ENCODE measurements around the gene SLC45A1.

Gene SLC45A1

DNA sequence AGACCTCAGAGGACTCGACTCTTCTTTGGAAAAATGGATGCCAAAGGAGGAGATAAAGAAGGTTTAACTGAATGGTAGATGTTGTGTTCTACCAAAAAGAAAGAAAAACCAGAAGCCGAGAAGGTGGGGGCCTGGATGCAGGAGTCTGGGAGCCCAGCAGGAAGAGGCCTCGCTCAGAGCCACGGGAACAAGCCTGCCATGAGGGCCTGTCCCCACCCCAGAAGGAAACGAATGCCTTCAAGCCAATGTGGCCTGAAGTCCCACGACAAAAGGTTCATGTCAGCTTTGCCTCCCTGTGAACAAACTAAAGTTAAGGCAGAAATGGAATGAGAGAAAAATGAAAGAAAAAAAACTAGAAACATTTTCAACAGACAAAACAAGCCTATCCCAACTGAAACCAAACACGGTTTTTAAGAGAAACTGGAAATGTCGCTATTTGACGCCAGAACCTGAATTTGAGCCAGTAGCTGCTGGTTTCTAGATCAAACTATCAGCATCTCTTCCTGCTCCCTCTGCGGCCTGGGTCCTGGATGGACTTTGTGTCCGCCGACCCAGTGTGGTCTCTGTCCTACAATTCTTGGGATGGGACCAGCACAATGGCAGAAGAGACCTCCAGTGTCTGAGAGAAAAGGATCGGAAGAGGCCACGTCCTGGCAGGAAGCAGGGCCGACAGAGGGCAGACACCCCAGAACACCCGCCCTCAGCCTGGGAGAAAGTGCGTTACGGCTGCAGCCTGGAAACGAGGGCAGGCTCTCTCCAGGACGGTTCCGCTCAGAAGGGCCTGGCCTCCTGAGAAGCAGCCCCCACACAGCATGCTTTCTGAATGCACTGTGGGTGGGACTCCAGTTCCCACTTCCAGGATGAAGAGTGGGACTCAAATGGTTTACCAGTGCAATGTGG lies 35.2 kb downstream of the SLC45A1 start:
- DNase-seq (ENCODE audit: low spot score): no peak

DNA sequence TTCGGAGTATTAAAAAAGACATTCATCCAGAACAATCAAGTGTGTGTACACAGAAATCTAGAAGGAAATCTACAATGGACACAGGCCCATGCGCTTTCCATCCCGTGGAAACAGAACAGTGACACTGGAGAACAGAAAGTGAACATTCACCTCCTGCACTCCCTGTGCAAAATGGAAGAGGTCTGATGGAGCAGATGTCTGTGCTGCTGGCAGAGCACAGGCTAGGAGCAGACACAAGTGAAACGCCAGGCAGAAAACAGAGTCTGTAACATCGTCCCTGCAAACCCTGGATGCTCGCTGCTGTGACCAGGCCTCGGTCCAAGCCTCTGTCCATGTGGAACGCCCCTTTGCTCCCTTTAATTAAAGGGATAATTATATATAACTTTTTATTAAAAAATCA lies 36.1 kb downstream of the SLC45A1 start:
- no peak for DNase-seq (ENCODE audit: low spot score)

DNA sequence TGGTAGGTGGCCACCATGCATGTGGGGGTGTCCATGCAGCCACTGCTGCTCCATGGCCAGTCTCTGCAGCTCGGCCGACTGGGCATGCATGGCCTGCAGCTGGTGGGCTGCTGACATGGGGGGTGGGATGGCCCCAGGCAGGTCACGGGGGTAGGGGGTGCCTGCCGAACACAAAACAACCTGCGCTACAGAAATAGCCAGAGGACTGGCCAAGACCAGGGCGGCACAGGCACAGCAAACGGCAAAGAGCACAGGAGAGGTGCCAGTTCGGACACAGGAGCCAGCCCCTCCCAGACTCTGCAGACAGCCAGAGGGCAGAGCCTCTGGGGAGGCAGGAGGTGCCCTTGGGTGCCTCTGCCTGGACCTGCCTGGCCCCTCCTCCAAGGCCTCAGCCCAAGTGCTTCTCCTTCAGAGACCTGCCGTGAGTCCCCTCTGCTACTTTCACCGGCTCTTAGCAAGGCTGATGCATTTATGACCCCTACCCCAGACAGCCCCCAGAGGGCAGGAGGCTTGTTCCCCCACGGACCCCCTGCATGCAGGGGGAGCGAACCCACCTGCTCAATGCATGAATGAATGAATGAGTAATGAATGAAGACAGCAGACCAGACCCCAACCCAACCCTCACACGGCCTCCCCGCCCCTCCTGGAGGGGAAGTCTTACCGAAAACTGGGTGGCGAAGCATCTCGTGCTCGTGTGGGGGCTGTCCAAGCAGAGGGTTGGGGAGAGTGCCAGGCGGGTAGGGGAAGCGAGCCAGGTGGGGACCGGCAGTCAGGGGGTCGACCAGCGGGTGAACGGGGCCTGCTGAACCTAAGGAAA lies 37.7 kb downstream of the SLC45A1 start:
- DNase-seq (ENCODE audit: low spot score): no peak

DNA sequence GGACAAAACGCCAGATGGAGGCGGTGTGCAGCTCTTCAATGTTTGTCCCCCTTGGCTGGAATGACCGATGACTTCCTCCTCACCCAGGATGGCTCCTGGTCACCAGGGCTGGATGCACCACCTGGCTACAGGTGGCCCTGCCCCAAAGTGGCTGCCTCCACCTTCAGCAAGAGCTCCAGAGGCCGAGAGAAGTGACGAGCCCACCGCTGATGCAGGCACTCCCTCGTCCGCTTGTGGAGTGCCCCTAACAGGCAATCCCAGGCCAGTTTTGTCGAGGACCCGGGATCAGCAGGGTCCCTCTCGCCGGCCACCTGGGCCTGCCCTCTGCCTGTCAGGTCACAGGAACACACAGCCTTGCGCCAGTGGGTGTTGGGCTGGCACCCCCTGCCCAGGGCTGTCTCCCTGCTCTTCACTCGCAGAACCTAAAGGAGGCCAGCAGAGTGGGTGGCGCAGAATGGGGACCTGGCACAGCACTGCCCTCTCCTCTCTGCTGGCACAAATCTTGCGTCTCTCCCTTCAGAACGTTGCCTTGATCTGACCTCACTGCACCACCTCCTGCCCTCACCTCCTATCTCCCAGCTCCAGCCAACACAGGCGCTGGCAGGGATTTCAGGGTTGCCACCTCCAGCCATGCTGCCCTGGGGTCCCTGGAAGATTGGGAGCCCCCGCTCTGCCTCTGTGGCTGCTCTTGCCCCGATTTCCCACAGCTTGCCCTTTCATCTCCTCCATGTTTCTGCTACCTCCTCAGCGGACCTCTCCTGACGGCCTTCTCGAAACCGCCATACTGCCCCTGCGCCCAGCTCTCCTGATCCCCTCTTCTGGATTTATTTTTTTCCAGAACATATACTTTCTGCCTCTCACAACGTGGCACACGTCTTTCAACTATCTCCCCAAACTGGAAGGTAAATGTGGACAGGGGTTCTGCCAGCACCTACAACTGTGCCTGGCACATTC lies 38.6 kb downstream of the SLC45A1 start:
- no peak for DNase-seq (ENCODE audit: low spot score)

DNA sequence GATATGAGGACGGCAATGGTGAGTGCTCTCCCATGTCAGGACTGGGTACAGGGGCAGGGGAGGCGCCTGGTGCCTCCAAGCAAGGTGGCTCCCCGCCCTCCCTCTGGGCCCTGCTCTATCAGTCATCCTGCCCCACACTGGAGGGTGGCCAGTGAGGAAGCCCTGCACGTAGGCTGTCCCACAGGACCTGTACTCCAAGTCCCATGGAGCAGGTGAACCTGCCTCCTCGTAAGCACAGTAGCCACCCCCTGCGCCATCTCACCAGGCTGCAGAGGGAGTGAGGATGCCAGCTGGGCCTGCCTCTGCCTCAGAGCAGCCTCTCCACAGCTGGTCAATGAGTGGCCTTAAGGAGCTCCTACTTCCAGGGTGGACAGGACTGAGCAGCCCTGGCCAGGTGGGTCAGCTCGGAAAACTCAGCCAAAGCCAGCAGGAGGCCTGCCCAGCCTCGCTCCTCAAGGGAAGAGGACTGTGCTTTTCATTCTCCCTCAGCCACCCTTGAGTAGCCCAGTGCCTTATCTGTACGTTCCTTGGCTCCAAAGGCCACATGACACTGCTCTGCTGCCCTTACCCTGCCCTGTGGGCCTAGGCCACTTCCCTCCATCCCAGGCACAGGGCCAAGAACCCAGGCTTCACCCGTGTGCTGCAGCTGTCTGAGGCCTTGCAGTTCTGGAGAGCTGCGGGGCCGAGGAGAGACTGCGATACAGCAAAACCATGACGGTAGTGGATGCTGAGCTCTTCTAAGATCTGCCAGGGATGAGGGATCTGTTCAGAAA lies 39.6 kb downstream of the SLC45A1 start:
- no peak for DNase-seq (ENCODE audit: low spot score)

DNA sequence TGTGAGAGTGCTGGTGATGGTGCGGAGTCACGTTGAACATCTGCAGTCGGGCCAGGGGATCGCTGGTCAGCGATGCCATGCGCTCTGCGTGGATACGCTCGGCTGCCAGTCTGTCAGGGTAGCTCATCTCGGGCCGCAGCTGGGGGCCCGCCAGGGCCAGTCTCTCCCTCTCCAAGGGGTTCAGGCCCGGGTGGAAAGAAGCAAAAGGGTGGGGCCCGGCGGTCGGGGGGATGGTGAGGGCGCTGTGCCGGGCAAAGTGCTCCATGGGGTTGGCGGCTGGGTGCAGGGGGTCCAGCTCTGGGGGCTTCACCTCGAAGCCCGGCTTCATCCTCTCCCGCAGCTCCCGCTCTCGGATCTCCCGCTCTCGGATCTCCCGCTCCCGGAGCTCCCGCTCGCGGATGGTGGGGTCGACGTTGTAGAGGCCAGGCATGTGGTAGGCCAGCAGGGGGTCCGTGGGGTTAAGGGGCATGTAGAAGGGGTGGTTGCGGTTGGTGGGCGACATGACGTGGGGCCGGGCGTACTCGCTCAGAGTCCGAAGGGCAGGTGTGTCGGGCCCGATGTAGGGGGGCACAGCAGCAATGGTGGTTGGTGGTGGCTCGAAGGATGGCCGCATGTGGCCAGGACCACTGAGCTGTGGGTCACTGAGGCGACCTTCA lies 40.5 kb downstream of the SLC45A1 start:
- no peak for DNase-seq (ENCODE audit: low spot score)

DNA sequence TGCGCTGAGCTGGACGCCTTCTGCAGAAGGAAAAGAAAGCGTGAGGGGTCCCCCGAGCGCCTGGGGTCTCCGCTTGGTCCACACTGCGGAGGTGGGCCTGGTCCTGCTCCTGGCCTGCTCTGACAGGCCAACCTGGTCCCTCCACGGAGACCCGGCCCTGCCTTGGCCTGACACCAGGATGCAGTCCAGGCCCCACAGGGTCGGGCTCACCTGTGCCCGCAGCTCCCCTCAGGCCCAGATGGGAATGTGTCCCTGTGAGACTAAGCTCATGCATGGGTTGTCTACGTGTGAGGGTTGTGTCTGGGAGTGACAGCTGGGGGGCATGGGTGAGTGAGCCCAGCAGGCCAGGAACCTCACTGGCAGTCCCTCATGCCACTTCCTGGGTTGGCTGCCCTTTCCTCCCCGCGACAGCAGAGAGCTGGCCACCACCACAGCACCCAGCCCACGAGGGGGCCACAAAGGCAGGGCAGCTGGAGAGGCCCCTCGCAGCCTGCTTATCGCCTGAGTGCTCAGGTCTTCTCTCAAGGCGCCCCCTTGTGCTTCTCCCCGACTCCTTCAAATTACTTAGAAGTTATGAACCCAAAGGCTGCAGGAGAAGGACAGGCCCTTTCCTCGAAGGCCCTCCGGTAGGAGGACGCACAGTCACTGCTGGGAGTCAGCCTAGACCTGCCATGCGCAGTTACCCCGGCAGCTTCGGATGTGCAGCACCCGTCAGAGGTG lies 41.1 kb downstream of the SLC45A1 start:
- no peak for DNase-seq (ENCODE audit: low spot score)

DNA sequence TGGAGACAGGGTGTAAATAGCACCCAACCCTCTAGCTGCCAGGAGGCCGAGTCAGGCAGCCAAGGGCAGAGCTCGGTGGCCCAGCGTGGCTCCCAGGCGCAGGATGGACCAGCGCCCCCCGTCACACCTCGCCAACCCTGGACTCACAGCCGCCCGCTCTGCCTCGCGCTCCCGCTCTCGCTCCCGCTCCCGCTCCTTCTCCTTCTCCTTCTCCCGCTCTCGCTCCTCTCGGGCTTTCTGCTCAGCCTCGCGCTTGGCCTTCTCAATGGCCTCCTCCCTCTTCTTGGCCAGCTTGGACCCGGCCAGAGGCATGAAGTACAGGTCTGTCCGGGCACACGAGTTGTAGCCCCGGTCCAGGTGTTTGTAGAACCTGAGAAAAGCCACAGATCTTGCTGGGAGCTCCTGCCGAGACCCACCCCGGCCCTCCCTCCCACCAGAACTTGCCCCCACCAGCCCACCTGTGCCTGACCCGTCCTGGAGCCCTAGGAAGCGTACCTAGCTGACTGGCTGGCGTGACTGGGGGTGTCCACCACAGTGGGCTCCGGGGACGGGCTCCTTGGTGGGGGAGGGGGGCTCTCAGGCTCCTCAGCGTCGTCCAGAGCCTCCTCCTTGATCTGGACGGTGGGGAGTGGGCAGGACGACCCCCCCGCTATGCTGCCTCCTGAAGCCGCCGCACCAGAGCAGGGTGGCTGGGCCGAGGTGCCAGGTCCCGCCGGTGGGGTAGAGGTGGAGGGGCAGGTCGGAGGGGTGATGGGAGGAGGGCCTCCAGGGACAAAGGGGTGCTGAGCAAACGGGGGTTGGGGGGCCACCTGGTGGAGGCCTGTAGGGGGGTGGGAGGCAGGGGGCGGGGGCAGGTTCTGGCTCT lies 41.9 kb downstream of the SLC45A1 start:
- no peak for DNase-seq (ENCODE audit: low spot score)

DNA sequence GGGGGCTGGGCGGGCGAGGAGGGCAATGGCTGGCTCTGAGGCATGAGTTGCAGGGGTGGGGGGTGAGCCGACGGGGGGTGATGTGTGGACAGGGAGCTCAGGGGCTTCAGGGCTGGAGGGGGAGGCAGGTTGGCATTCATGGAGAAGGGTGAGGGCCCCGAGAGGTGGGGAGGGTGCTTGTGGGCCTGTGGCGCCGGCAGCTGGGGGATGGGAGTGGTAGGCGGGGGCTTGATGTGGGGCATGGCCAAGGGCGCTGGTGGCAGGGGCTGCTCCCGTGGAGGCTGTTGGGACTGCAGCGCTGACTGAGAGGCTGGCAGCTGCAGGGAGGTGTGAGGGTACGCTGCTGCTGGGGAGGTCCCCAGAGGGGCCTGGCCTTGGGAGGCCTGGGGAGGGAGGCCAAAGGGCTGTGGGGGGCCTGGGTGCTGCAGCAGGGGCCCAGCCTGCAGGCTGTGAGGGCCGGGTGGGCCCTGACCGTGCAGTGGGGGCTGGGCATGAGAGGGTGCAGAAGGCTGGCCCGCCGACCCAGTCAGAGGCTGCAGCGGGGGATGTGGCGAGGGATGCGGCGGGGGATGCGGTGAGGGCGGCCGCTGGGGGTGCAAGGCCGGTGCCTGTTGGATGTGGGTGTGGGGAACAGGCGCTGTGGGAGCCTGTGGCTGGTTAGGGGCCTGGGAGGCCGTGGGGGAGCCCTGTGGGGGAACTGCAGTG lies 42.7 kb downstream of the SLC45A1 start:
- no peak for DNase-seq (ENCODE audit: low spot score)

DNA sequence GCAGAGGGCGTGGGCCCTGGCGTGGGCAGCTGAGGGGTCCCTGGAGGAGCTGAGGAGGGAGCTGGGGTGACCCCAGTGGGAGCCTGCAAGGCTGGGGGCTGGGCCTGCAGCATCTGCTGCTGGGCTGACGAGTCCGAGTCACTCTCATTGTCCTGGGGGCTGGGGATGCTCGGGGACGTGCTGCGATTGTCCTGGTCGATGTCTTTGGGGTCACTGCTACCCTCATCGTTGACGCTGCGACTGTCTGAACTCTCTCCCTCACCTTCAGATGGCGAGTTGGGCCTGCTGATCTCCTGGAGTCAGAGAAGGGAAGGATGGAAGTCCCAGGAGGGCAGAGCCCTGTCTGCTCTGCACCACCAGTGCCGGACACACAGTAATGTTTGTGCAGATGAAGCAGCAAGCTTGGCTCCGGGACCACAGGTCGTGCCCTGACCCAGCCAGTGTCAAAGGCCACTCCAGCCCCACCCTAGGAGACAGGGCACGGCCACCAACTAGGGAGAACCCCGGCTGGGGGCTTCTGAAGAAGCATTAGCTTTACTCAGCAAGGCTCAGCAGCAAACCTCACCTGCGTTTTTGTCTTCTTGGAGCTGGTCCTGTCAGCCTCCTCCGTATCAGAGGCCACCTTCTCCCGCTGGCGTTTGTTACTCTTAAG lies 43.4 kb downstream of the SLC45A1 start:
- DNase-seq (ENCODE audit: low spot score): no peak

DNA sequence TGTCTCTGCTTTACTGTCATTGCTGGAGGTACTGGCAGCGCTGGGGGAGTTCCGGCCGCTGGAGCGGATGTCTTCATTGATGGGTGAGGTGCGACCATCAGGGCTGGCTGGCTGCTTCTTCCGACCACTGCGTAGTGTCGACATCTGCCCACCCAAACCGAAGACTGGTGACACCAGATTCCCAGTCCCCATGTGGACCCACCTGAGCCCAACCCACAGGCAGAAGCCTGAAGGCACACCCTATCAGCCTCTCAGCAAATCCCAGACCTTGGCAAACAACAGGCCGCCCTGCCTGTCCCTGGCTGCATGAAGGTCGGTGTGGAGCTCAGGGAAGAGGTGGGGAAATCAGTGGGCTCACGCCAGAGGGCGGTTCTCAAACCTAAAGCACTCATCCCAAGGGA lies 44.8 kb downstream of the SLC45A1 start:
- no peak for DNase-seq (ENCODE audit: low spot score)

DNA sequence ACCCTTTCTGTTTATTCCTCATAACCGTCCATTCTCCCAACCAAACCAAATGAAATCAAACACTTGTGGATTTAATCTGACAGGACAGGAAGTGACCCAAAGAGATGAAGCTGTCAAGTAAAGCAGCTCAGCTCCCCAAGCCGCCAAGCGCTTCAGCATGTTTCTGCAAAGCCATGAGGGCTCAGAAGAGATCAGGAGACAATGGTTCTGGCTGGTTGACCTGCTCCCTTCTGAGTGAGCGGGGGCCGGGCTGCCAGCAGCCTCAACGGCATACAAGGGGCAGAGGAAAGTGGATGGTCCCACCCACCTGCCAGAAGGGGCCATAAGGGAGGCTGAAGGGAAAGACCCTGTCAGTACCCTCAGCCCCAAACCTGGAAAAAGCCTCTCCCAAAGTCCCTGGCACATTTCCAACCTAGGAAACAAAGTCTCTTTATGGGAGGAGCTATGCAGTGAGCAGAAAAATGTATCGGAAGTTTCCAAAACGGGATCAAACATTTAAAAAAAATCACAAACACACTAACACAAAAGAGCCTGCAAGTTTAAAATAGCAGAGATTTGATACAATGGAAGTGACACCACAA lies 45.4 kb downstream of the SLC45A1 start:
- no peak for DNase-seq (ENCODE audit: low spot score)

DNA sequence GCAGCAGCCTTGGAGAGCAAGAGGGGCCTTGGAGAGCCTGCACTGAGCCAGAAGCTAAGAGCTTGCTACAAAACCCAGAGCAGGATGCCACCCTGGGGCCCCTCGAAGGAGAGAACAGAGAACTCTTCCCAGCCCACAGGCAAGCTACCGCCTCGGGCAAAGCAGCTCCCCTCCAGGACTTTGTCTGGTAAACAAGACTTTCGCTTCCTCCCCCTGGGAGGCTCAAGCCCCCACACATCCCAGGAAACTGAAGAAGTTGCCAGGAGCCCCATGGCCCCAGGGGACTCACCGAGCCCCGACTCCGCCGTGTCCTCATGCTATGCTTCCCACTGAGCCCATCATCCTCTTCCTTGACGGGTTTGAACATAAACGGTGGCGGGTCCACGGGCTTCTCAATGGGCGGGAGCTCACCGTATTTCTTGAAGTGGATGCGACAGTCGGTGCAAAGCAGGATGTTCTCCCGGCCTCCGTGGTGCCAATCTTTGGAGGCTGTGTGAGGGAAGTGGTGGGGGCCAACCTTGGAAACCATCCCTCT lies 45.9 kb downstream of the SLC45A1 start:
- no peak for DNase-seq (ENCODE audit: low spot score)

DNA sequence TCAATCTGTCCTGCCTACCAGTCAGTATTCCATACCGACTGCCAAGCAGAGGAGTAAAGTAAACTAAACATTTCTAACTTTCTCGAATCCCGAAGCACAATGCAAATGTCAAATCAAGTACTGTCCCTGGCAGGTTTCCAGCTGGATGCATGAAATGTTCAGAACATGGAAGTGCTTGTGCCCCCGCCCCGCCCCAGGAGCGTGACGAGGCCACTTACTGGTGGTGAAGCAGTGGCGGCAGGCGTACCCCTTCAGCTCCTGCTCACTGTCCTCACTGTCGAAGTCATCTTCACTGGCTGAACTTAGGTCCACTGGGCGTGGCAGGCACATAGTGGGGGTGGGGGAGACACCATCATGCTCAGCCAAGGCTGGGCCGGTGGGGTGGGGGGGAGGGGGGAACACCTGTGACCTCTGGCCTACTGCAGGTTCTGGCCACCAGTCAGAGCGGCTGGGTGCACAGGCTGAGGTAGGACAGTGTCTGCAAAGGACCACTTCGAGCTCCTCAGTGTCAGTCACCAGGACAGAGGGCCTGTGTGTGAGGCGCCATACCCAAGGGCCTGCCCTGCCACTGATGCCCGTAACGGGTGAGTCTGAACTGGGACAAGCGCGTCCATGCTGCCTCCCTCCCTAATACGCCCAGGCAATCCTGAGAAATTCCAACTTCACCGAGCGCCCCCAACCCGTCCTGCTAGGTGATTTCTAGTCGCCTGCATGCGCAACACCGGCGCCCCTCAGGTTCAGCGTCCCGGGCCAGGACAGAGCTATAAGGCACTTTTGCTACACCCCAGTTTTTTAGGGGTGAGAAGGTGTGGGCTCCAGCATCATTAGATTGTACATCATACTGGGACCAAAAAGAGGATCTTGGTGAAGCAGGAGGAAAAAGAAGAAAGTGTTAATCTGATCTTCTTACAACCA lies 46.9 kb downstream of the SLC45A1 start:
- DNase-seq (ENCODE audit: low spot score): no peak

DNA sequence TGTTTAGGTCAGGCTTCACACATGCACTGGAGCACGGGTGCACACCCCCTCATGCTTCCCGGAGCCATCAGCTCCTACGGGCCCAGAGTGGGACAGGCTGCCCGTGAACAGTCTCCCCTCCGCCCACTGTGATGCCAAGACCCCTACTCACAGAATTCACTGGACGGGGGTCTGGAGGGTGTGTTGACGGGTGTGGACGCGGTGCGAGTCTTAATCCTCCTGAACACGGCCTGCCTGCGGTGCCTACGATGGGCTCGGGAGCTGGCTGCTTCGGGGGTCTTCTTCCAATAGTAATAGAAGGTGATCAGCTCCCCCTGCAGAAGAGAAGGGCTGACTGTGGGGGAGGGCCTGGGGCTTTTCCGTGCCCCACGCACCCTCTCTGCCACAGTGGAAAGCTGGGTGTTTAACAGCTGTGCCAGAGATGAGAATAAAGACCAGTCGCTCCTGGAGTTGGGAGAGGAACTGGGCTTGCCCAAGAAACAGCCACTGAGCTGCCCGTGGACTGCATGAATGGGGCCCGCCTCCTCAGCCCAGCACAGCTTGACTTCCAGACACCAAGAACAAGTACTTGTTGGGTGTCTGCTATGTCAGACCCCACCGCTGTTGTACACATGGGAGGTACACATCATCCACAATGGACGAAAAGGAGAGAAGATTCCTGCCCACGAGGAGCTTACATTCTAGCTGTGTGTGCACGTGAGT lies 47.9 kb downstream of the SLC45A1 start:
- no peak for DNase-seq (ENCODE audit: low spot score)

Data from kidney tubule cell (primary cell).